ENCODE data around the gene ASTN1. TPM values are rescaled to one million over a fixed set of nuclear protein-coding genes. Genes with fewer than 3 reads are reported as not detected.

Gene ASTN1
- total RNA-seq, 1 experiment from 2014 or later, result 0.05 TPM

GRCh38 chr1:176884911-176885310 is 279.6 kb downstream of the ASTN1 start:
- intact Hi-C loops (cut with micrococcal nuclease; ENCODE audit: unreplicated experiment), result no loop called here
- TF ChIP-seq REST (IDR thresholded peaks at IDR 0.05; ENCODE audit: insufficient read depth in 1 of 2, low read depth in 2 of 2, low read length in 1 of 2) (no peak), CTCF (IDR thresholded peaks at IDR 0.05) (no peak), POLR2AphosphoS5 (IDR thresholded peaks at IDR 0.05; ENCODE audit: low read depth, low read length) (no peak), SIN3A (IDR thresholded peaks at IDR 0.05; ENCODE audit: borderline replicate concordance, insufficient read depth, low read depth, low read length) (no peak), TCF7L2 (IDR thresholded peaks at IDR 0.05; ENCODE audit: low read depth, low read length) (no peak)
- ATAC-seq (no peak), DNase-seq (ENCODE audit: low read depth, low spot score) (no peak)
- in situ Hi-C loops (cut with HindIII; ENCODE audit: low pct_unique_long_range_greater_than_20kb, low sequenced_read_pairs), result no loop called here
- Histone ChIP-seq H3K27ac (ENCODE audit: low read length) (no peak overlapping the region), H3K4me3 (ENCODE audit: low read depth in 2 of 2, low read length in 2 of 2) (no peak overlapping the region), H3K36me3 (ENCODE audit: control insufficient read depth, insufficient read depth, low read length) (no peaks in the 10 kb centered on the region), H3K9me3 (ENCODE audit: control insufficient read depth, insufficient read depth, low read depth, low read length) (no peaks in the 10 kb centered on the region), H3K27me3 (ENCODE audit: control insufficient read depth, insufficient read depth, low read length) (peaks cover 4% of the 10 kb centered on the region; the same call in 1 of the 2 replicates), H3K4me1 (ENCODE audit: control insufficient read depth, insufficient read depth, low read length) (no peaks in the 10 kb centered on the region)
- BruUV-seq (replicated peaks), result no TSS peak
- ChIA-PET CTCF (no interaction called here), POLR2A (no interaction called here)

GRCh38 chr1:176884286-176884685 is 280.2 kb downstream of the ASTN1 start:
- POLR2A ChIA-PET, result no interaction called here
- DNase-seq (ENCODE audit: low read depth, low spot score), result no peak

More at GRCh38 chr1:176884286-176884685, 280.2 kb downstream of the ASTN1 start:
- no peak overlapping the region for H3K27ac ChIP-seq (ENCODE audit: low read length)
- H3K36me3 ChIP-seq (ENCODE audit: control insufficient read depth, insufficient read depth, low read length), result no peaks in the 10 kb centered on the region
- TF ChIP-seq SIN3A (IDR thresholded peaks at IDR 0.05; ENCODE audit: borderline replicate concordance, insufficient read depth, low read depth, low read length) (no peak), REST (IDR thresholded peaks at IDR 0.05; ENCODE audit: insufficient read depth in 1 of 2, low read depth in 2 of 2, low read length in 1 of 2) (no peak), TCF7L2 (IDR thresholded peaks at IDR 0.05; ENCODE audit: low read depth, low read length) (no peak), POLR2AphosphoS5 (IDR thresholded peaks at IDR 0.05; ENCODE audit: low read depth, low read length) (no peak), CTCF (IDR thresholded peaks at IDR 0.05) (no peak)
- no peaks in the 10 kb centered on the region for H3K9me3 ChIP-seq (ENCODE audit: control insufficient read depth, insufficient read depth, low read depth, low read length)
- no peaks in the 10 kb centered on the region for H3K4me1 ChIP-seq (ENCODE audit: control insufficient read depth, insufficient read depth, low read length)
- intact Hi-C loops (cut with micrococcal nuclease; ENCODE audit: unreplicated experiment), result no loop called here
- in situ Hi-C loops (cut with HindIII; ENCODE audit: low pct_unique_long_range_greater_than_20kb, low sequenced_read_pairs), result no loop called here
- CTCF ChIA-PET, result no interaction called here
- H3K27me3 ChIP-seq (ENCODE audit: control insufficient read depth, insufficient read depth, low read length), result peaks cover 4% of the 10 kb centered on the region; the same call in 1 of the 2 replicates
- BruUV-seq (replicated peaks), result no TSS peak
- no peak for ATAC-seq
- H3K4me3 ChIP-seq (ENCODE audit: low read depth in 2 of 2, low read length in 2 of 2), result no peak overlapping the region

Measured in Panc1 (cell line).